ENCODE measurements around the gene CD36. TPM values are rescaled to one million over a fixed set of nuclear protein-coding genes. Genes with fewer than 3 reads are reported as not detected.

CD36 gene
- total RNA-seq, 1 experiment from 2014 or later, result 7.9 TPM

GRCh38 chr7:80624763-80625162 lies 13.7 kb upstream of the CD36 start:
- DNase-seq (ENCODE audit: low read depth), result no peak

DNA sequence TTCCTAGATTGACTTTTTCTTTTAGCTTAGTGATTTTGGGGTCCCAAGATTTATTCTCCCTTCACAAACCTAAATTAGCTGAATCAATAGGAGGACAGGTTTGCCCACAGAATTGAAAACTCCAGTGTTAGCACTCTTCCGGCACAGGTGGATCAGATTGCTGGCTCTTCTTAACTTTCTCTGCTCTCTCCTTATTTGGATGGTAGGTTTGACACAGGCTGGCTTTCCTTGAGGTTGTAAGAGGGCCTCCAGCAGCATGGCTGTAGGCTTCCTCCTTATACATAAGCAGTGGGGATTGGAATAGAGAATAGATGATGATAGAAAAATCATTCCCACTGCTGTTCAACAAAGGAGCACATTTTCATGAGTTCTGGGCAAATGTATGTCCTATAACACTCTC lies 9.4 kb upstream of the CD36 start:
- no peak for DNase-seq (ENCODE audit: low read depth)

GRCh38 chr7:80630608-80631405 lies 7.6 kb upstream of the CD36 start:
- DNase-seq (ENCODE audit: low read depth), result peak; percentile 55

- no peak for DNase-seq (ENCODE audit: low read depth)
These were observed 7.0 kb upstream of the CD36 start for GRCh38 chr7:80631421-80631820.

- no peak for DNase-seq (ENCODE audit: low read depth)
These were observed 6.3 kb upstream of the CD36 start for GRCh38 chr7:80632139-80632538.

GRCh38 chr7:80632819-80633218 lies 5.6 kb upstream of the CD36 start:
- DNase-seq (ENCODE audit: low read depth), result no peak

DNA sequence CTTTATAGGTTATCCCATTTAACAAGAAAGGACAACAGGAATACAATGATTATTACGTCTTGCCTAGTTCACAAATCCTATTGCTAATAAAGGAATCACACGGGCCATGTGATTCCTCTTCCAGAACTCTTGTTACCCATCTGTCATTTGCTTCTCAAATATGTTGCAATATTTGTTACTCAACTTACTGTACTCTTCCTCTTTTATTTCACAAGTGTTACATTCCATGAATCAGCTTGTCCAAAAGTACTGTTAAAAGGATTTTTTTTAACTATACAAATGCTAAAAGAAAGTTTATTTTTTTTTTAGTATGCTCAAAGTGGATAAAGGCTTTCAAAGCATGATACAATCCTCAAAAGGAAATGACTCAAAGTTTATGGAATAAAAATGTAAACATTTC lies 3.9 kb upstream of the CD36 start:
- peak; percentile 95 for DNase-seq (ENCODE audit: low read depth)

DNA sequence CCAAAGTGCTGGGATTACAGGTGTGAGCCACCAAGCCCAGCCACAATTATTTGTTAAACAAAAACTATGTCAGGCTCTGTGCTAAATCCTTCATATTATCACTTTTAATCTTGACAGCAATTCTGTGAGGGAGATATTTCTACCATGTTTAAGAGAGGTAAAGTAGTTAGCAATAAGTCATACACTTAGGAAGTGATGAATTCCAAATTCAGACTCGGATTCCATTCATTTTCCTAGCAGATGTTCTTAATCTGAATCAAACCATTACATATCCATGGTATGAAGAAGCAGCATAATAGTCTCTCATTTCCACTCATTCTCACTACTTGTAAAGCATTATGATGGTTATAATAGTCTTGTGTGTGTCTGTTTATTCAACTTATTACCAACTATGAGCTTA lies 2.9 kb upstream of the CD36 start:
- no peak for DNase-seq (ENCODE audit: low read depth)

DNA sequence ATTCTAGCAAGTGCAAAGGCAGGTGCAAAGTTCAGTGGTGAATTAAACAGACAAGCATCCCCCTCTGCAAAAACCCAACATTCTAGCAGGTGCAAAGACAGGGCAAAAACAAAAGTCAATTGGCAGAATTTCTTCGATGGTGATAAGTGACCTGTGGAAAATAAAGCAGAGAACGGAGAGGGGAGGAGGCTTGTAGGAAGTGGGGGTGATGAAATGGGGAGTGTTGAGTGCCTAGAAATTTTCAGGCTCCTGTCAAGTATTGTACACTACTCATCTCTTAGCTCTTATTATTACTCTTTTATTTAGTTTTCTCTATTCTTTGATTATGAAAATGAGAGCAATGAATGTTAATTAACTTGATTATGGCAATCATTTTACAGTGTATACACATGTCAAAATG lies 2.4 kb upstream of the CD36 start:
- DNase-seq (ENCODE audit: low read depth), result no peak

- DNase-seq (ENCODE audit: low read depth), result peak; percentile 60
These were observed 1.7 kb upstream of the CD36 start for GRCh38 chr7:80636709-80637108.

GRCh38 chr7:80637454-80637853 lies 988 bp upstream of the CD36 start:
- DNase-seq (ENCODE audit: low read depth), result peak; percentile 41

DNA sequence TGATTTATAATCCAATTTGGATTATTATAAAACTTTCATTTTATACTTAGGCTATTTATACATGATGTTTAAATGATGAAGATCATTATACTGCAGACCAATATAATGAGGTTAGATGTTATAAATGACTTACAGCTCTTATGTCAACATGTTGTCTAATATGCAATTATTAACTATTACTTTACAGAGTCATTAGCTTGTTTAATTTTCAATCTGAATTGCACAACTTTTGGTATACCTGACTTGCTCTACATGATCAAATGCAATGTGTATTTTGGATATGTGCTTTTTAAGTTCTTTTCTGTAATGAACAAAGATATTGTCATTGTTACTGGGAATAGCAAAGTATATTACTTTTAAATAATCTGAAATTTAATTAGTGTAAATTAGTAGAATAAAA lies 569 bp downstream of the CD36 start:
- DNase-seq (ENCODE audit: low read depth), result no peak

- peak; percentile 83 for DNase-seq (ENCODE audit: low read depth)
These were observed 2.4 kb downstream of the CD36 start for GRCh38 chr7:80640846-80641245.

GRCh38 chr7:80641548-80641947 lies 3.1 kb downstream of the CD36 start:
- DNase-seq (ENCODE audit: low read depth), result peak; percentile 76

DNA sequence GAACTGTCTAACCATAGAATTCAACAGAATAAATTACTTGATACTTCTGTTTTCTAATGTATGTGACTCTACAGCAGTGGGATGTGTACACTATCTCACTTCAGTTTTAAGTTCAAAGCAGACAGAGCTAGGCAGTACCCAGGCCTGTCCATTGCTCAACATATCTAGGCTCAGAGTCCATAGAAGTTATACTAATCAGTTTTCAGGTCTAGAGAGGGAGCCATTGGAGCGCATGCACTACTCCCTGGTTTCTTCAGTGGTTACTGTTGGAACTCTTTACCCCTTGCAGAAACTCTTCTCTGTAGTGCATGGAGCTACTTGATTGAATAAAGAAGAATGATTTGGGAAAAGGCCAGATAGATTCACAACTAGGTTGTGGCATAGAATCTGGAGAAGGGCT lies 4.4 kb downstream of the CD36 start:
- DNase-seq (ENCODE audit: low read depth), result no peak

DNA sequence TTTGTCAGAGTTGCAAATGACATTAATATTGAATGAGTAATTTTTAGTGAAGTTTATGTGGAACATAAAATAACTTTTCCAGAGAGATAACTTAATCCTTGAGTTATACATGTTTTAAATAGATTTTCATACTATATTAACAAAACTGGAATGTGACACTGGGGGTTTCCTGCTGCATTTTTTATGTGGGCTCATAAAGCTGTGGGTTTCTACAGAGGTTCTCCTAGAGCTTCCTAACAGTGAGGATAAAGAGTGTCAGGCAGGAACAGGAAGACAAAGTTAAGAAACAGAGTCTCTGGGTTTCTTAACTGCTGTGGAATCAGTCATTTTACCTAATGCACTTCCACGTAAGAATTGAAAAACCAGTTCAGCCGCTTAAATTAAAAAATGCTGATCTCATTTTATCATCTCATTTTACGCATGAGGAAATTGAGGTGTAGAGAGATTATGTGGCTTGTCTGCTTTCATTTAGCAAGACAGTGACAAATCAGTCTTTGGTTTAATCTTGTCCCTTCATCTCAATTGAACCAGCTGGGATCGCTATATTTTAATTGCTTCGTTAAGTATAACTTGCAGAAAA lies 5.0 kb downstream of the CD36 start:
- no peak for DNase-seq (ENCODE audit: low read depth)

DNA sequence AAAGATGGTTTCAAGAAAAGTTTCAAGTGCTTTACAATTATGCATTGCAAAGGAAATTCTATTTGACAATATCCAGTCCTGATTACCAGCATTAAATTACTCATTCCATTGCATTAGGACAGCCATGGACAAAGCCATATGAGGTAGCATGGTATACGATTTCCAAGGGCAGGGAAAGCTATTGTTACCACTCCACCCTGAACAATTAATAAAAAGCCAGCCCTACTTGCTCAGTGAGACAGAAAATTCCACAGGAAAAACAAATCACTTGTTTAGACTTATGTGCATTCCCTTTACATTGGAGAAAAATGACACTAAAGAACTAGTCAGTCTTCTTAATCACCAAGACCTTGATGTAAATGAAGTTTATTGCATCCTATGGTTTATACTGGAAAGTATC lies 5.6 kb downstream of the CD36 start:
- no peak for DNase-seq (ENCODE audit: low read depth)

DNA sequence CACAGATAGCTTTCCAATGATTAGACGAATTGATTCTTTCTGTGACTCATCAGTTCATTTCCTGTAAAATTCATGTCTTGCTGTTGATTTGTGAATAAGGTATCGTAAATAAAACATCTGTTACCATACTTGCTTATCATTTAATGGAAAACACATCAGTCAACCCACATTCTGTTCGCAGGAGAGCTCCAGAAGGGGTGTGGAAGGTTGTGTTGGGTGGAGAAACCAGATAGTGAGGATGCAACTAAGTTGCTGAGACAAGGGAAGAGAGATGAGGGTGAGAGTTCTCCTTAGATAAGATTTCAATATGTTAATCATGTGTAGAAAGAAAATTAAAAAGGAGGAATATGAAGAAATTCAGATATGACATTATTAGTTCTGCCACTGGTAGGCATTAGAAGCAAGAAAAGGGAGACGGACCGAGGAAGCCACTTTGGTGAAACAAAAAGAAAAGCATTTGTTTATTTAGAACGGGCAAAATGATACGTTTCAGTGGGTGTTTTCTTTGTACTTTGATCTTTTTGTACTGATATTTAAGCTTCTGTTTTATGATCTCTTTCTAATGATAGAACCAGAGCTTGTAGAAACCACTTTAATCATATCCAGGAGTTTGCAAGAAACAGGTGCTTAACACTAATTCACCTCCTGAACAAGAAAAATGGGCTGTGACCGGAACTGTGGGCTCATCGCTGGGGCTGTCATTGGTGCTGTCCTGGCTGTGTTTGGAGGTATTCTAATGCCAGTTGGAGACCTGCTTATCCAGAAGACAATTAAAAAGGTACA lies 7.8 kb downstream of the CD36 start:
- DNase-seq (ENCODE audit: low read depth), result no peak

- DNase-seq (ENCODE audit: low read depth), result no peak
These were observed 9.0 kb downstream of the CD36 start for GRCh38 chr7:80647436-80647835.

- no peak for DNase-seq (ENCODE audit: low read depth)
These were observed 9.7 kb downstream of the CD36 start for GRCh38 chr7:80648031-80648600.

- no peak for DNase-seq (ENCODE audit: low read depth)
These were observed 10.6 kb downstream of the CD36 start for GRCh38 chr7:80649011-80649410.

DNA sequence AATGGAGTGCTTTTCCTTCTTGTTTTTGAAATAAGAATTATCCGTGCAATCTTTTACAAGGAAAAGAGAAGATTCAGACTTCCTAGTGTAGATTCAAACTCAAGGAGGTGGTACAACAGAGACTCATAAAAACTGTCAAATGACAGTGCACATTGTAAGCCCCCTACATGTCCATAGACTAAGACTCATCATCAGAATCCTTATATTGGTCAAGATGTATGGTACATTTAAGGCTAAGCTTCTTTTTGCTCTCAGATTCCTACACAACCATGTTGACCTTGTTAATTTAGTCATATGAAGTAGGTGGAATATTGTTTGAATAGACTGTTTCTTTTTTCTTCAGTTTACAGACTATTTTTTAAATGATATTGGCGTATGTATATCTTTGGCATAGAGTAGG lies 11.6 kb downstream of the CD36 start:
- no peak for DNase-seq (ENCODE audit: low read depth)
